Skeletal muscle satellite cell (primary cell): ENCODE measurements around the gene BICDL1. TPM values are rescaled to one million over a fixed set of nuclear protein-coding genes. Genes with fewer than 3 reads are reported as not detected.

Experiments used
- H3K27me3 ChIP-seq: 2 replicates; pipeline ENCODE4 v1.7.0; 2013; ENCODE audit warnings: low read length; ENCODE audit not compliant: control insufficient read depth, insufficient read depth
- H3K36me3 ChIP-seq: 2 replicates; pipeline ENCODE4 v1.7.0; 2013; ENCODE audit warnings: mild to moderate bottlenecking, control low read depth, low read length; ENCODE audit not compliant: insufficient read depth
- H3K4me1 ChIP-seq: 2 replicates; pipeline ENCODE4 v1.7.0; 2013; ENCODE audit warnings: low read length; ENCODE audit not compliant: control insufficient read depth, insufficient read depth
- H3K4me2 ChIP-seq: 2 replicates; pipeline ENCODE4 v1.7.0; 2013; ENCODE audit warnings: mild to moderate bottlenecking, low read length
- H3K4me3 ChIP-seq: 2 replicates; pipeline ENCODE4 v1.7.0; 2013; ENCODE audit warnings: low read length
- H3K9ac ChIP-seq: 2 replicates; pipeline ENCODE4 v1.7.0; 2013; ENCODE audit warnings: mild to moderate bottlenecking, low read depth, low read length, moderate library complexity
- H3K9me3 ChIP-seq: replicated peaks from 2 replicates; pipeline ENCODE4 v1.7.0; 2013; ENCODE audit warnings: mild to moderate bottlenecking, control low read depth, low read length
- total RNA-seq: library from RNA; depleted of rRNA; stranded (reverse); fragments of >200 nt; gene quantifications from 2 replicates; pipeline ENCODE4 v1.2.3, GENCODE V29; 2012; rRNA removed

Gene BICDL1
- 0.44 TPM in 1 of 2 replicates, not detected in the other for total RNA-seq

GRCh38 chr12:119988472-119989360, at the start of gene BICDL1:
Gene BICDL1 (plus strand): TSS chr12:119989236. CDS start chr12:119989869, 633 bp downstream.
- Histone ChIP-seq H3K9ac (no peak within 1 kb of the TSS), H3K27me3 (peaks cover 70% of the 10 kb centered on the region), H3K9me3 (no peaks in the 10 kb centered on the region), H3K36me3 (no peaks in the 10 kb centered on the region), H3K4me3 (peak within 1 kb of the TSS; percentile 72), H3K4me2 (peak within 1 kb of the TSS; percentile 92), H3K4me1 (peaks cover 4% of the 10 kb centered on the region)

DNA sequence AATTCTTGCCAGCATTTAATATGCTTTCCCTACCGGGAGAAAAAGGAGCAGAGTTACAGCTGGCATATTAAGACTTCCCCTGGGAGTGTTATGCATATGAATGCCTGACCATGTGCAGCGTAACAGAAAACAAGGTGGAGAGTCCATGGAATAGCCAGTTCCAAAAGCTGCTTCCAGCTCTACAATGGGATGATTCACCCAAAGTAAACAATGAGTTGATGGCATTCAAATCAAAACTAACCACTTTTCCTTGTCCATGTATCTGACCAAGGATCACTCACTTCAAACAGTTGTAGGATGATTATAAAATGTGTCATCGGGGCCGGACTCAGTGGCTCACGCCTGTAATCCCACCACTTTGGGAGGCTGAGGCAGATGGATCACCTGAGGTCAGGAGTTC, 48.1 kb upstream of the BICDL1 start:
- Histone ChIP-seq H3K9ac (no peak overlapping the region), H3K4me1 (peaks cover 11% of the 10 kb centered on the region), H3K4me3 (no peak overlapping the region), H3K4me2 (peak overlapping the region; percentile 35), H3K9me3 (no peaks in the 10 kb centered on the region), H3K36me3 (no peaks in the 10 kb centered on the region), H3K27me3 (peaks cover 18% of the 10 kb centered on the region)

GRCh38 chr12:119942386-119942785, 46.6 kb upstream of the BICDL1 start:
- no peak overlapping the region for H3K4me2 ChIP-seq
- no peaks in the 10 kb centered on the region for H3K36me3 ChIP-seq
- no peaks in the 10 kb centered on the region for H3K9me3 ChIP-seq
- H3K27me3 ChIP-seq: peaks cover 27% of the 10 kb centered on the region
- no peak overlapping the region for H3K4me3 ChIP-seq
- peaks cover 11% of the 10 kb centered on the region for H3K4me1 ChIP-seq
- no peak overlapping the region for H3K9ac ChIP-seq

GRCh38 chr12:119946213-119946612, 42.8 kb upstream of the BICDL1 start:
- Histone ChIP-seq H3K4me1 (peaks cover 2% of the 10 kb centered on the region), H3K9me3 (no peaks in the 10 kb centered on the region), H3K36me3 (no peaks in the 10 kb centered on the region), H3K27me3 (peaks cover 33% of the 10 kb centered on the region), H3K4me2 (no peak overlapping the region), H3K4me3 (no peak overlapping the region), H3K9ac (no peak overlapping the region)

- no peak overlapping the region for H3K4me3 ChIP-seq
- no peak overlapping the region for H3K9ac ChIP-seq
- no peak overlapping the region for H3K4me2 ChIP-seq
- no peaks in the 10 kb centered on the region for H3K36me3 ChIP-seq
- H3K27me3 ChIP-seq: peaks cover 33% of the 10 kb centered on the region
- H3K4me1 ChIP-seq: no peaks in the 10 kb centered on the region
- no peaks in the 10 kb centered on the region for H3K9me3 ChIP-seq
Observed at GRCh38 chr12:119949145-119949544, 39.9 kb upstream of the BICDL1 start.

DNA sequence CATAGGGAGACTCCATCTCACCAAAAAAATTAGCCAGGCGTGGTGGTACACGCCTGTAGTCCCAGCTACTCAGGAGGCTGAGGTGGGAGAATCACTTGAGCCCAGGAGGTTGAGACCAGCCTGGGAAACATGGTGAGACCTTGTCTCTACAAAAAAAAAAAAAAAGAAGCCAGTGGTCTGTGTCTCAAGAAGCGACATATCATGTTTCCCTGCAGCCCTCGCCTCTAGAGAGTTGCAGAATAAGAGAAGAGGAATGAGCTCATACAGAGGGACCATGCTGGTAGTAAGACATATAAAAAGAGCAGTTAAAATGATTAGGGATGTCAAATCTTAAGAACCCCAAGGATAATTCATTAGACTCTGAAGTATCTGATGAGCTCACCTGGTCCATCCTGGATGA, 39.4 kb upstream of the BICDL1 start:
- Histone ChIP-seq H3K27me3 (peaks cover 32% of the 10 kb centered on the region), H3K4me1 (no peaks in the 10 kb centered on the region), H3K9me3 (no peaks in the 10 kb centered on the region), H3K36me3 (no peaks in the 10 kb centered on the region), H3K9ac (no peak overlapping the region), H3K4me3 (no peak overlapping the region), H3K4me2 (no peak overlapping the region)

DNA sequence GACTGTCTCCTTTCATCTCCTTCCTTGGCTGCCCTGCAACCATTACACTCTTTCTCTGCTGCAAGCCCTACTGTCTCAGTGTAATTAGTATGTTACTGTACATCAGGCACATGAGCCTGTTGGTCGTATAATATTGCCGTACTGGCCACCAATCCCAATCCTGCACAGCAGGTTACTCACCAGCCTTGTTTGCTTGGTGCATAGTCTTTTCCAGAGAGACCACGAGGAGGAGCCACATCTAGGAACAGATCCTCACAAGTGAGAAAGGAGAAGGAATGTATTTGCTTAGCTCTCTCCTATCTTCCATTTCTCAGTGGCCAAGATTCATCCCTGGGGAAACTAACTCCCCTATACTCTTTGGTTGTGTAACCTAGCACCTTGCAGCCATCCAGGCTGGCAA, 33.0 kb upstream of the BICDL1 start:
- no peak overlapping the region for H3K4me3 ChIP-seq
- H3K36me3 ChIP-seq: no peaks in the 10 kb centered on the region
- no peaks in the 10 kb centered on the region for H3K4me1 ChIP-seq
- H3K4me2 ChIP-seq: no peak overlapping the region
- H3K27me3 ChIP-seq: peaks cover 7% of the 10 kb centered on the region
- H3K9ac ChIP-seq: no peak overlapping the region
- peaks cover 6% of the 10 kb centered on the region for H3K9me3 ChIP-seq

GRCh38 chr12:119957135-119957534, 31.9 kb upstream of the BICDL1 start:
- no peak overlapping the region for H3K4me3 ChIP-seq
- no peaks in the 10 kb centered on the region for H3K36me3 ChIP-seq
- no peak overlapping the region for H3K4me2 ChIP-seq
- H3K9ac ChIP-seq: no peak overlapping the region
- peaks cover 7% of the 10 kb centered on the region for H3K27me3 ChIP-seq
- no peaks in the 10 kb centered on the region for H3K4me1 ChIP-seq
- H3K9me3 ChIP-seq: peaks cover 6% of the 10 kb centered on the region

GRCh38 chr12:119959435-119959834, 29.6 kb upstream of the BICDL1 start:
- peaks cover 7% of the 10 kb centered on the region for H3K27me3 ChIP-seq
- no peak overlapping the region for H3K9ac ChIP-seq
- no peaks in the 10 kb centered on the region for H3K36me3 ChIP-seq
- no peak overlapping the region for H3K4me2 ChIP-seq
- no peak overlapping the region for H3K4me3 ChIP-seq
- no peaks in the 10 kb centered on the region for H3K4me1 ChIP-seq
- H3K9me3 ChIP-seq: peaks cover 6% of the 10 kb centered on the region

DNA sequence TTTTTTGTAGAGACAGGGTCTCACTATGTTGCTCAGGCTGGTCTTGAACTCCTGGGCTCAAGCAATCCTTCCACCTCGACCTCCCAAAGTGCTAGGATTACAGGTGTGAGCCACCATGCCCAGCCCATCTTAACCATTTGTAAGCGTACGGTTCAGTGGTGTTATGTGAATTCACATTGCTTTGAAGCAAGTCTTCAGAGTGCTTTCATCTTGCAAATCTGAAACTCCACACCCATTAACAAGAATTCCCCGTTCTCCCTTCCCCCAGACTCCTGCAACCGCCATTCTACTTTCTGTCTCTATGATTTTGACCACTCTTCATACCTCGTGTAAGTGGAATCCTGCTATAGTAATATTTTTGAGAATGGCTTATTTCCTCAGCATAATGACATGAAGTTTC, 24.9 kb upstream of the BICDL1 start:
- H3K9me3 ChIP-seq: no peaks in the 10 kb centered on the region
- no peaks in the 10 kb centered on the region for H3K4me1 ChIP-seq
- H3K4me2 ChIP-seq: no peak overlapping the region
- H3K27me3 ChIP-seq: peaks cover 30% of the 10 kb centered on the region
- H3K4me3 ChIP-seq: no peak overlapping the region
- H3K9ac ChIP-seq: no peak overlapping the region
- H3K36me3 ChIP-seq: no peaks in the 10 kb centered on the region

DNA sequence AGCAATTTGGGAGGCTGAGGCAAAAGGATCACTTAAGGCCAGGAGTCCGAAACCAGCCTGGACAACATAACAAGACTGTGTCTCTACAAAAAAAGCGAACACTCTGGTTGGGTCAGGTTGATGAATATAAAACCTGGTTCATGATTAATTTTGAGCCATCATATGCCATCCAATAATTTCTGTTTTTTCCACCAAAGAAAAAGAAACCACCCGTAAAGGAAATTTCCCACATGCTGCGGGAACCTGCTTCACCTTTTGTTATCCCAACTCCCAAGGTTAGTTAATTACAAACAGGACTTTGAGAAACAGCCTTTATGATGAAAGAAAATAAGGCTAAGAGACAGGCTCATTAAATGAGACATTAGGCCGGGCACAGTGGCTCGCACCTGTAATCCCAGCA, 24.1 kb upstream of the BICDL1 start:
- Histone ChIP-seq H3K9ac (no peak overlapping the region), H3K4me1 (no peaks in the 10 kb centered on the region), H3K4me3 (no peak overlapping the region), H3K4me2 (no peak overlapping the region), H3K36me3 (no peaks in the 10 kb centered on the region), H3K9me3 (no peaks in the 10 kb centered on the region), H3K27me3 (peaks cover 30% of the 10 kb centered on the region)

- Histone ChIP-seq H3K9me3 (no peaks in the 10 kb centered on the region), H3K4me3 (no peak overlapping the region), H3K27me3 (peaks cover 42% of the 10 kb centered on the region), H3K36me3 (no peaks in the 10 kb centered on the region), H3K9ac (no peak overlapping the region), H3K4me1 (no peaks in the 10 kb centered on the region), H3K4me2 (no peak overlapping the region)
Observed at GRCh38 chr12:119980242-119980641, 8.8 kb upstream of the BICDL1 start.
